HG03439 (cell line): ENCODE measurements around the gene ANKS1B.
"Not testable (repeated sequence)": the region's sequence is repeated elsewhere in the genome, so short reads cannot be mapped to it uniquely, and the experiment has no call there.

Source experiments
- ATAC-seq: cut with Tn5 transposase; IDR thresholded peaks from one replicate; pipeline ENCODE4 v1.9.1; 2021; ENCODE audit warnings: mild to moderate bottlenecking, moderate library complexity; ENCODE audit not compliant: unreplicated experiment

ANKS1B gene

DNA sequence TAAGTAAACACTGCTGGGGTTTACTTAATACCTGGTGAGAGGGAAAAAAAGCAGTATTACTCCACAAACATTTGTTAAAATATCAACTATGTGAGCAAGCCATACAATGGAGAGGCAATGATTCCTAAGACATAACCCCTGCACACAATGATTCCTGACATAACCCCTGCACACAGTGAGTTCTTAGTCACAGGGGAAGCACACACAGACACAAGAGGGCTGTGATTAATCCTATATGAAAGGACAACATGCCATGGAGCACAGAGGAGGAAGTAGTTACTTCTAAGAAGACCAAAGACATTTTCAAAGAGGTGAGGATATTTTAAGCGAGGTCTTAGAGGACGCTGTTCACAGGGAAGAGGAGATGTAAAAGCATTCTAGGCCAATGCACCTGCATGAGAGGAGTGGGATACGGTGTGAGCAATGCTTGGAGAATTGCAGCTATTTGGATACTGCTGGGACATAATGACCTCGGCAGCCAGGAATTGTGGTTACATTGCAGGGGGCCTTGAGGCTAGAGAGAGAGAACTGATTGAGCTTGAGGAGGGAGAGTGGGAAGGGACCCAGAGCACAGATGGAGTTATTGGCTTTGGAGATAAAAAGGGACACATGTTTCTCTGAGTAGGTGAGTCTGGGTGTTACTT is 1127.7 kb downstream of the ANKS1B start:
- ATAC-seq = no peak

DNA sequence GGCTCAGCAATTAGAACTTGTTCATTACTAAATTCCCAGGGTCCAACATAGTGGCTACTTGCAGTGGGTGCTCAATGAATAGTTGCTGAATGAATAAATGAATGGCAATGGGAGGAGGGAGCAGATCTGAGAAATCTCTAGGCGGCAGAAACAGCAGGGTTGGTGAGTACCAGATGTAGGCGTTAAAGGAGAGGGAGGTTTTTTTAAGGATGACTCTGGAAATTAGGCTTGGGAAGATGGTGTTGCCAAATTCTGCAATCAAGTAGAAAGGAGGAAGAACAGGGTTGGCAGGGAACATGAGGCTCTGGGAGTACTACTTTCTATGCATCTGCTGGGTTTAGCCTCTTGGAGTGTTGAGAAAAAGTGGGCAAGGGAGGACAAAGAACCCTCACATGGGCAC is 1132.6 kb downstream of the ANKS1B start:
- no peak for ATAC-seq

DNA sequence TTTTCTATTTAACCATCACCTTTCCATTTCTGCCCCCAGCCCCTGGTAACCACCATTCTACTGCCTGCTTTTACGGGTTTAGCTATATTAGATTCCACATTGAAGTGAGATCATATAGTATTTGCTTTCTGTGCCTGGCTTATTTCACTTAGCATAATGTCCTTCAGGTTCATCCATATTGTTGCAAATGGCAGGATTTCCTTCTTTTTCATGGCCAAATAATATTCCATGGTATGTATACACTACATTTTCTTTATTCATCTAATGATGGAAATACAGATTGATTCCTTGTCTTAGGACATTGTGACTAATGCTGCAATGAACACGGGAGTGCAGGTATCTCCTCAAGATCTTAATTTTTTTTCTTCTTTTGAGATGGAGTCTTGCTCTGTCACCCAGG is 1137.5 kb downstream of the ANKS1B start:
- no peak for ATAC-seq

DNA sequence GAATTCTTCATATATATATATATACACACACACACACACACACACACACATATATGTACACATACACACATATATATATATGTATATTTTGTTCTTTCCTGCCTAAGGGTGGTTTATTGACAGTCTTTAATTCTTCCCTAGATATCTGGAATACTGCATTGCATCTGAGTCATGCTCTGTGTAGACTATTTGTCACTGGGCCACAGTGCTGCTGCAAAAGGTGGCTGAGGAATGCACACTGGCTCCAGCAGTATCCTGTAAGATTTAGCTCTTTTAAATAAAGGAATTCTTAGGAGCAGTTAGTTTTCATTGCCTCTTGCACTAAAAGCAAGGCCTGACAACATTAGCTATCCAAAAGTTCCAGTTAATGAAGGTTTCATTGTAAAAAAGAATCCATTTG is 1138.8 kb downstream of the ANKS1B start:
- no peak for ATAC-seq

DNA sequence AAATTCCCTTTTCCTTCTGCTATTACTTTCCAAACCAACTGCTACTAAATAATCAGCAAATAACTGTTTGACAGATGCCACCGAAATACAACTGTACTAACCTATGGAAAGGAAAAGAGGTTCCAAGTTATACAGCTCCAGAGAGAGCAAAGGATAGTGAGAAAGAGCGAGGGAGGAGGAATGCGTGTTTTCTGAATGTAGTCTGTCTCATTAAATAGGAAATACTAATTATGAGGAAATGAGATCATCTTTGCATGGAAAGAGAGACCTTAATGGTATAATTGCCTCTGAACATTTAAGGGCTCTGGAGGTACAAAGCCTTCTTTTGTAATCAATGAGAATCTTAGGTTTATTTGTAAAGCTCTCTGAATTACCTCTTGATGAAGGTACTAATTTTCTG is 1144.4 kb downstream of the ANKS1B start:
- no peak for ATAC-seq

DNA sequence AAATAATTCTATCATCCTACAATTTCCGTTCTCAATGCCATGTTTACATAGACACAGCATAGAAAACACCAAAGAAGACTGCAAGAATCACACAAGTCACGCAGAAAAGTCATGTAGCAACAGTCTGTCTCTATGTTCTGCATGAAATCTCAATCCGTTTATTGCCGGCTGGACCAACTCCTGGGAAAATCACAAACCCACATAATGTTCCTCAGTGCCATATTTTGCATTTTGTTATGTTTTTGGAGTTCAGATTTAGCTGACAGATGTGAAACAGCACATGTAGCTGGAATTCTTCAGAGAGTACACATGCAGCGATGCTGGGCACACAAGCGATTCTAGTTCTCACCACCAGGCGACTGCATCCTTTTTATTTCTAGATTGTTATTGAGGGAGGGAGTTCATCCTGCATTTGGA is 1146.5 kb downstream of the ANKS1B start:
- ATAC-seq = no peak

DNA sequence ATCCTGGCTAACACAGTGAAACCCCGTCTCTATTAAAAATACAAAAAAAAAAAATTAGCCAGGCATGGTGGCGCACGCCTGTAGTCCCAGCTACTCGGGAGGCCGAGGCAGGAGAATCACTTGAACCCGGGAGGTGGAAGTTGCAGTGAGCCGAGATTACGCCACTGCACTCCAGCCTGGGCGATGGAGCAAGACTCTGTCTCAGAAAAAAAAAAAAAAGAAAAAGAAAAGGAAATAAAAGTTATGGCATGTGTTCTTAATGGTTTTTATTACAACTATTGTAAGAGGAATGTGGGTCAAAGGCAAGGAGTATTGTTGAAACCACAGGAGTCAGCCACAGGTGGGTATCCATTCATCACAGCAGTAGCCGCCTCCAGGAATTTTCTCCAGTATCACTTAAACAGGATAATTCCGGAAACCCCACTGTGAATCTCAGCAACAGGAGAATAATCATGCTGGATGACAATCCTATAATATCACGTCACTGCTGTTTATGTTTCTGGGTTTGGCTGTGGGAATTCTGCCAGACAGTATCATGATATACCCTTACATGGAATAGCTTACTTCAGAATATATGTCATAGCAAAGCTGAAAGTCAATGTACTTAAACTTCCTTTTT is 1147.5 kb downstream of the ANKS1B start:
- ATAC-seq = not testable (repeated sequence)

DNA sequence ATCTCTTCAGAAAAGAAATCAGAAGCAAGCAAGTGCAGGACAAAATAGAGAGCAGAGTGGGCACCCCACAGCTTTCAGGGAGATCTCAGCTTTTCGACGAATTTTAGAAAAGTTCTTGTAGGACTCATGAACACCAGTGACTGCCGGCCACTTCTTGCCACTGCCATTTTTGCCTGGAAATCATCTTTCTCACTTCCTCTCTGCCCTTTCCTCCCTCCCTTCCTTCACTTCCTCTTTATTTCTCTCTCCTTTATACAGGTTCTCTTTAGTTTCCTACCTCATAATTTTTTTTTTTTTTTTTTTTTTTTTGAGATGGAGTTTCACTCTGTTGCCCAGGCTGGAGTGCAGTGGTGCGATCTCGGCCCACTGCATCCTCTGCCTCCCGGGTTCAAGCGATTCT is 1154.1 kb downstream of the ANKS1B start:
- ATAC-seq = no peak

DNA sequence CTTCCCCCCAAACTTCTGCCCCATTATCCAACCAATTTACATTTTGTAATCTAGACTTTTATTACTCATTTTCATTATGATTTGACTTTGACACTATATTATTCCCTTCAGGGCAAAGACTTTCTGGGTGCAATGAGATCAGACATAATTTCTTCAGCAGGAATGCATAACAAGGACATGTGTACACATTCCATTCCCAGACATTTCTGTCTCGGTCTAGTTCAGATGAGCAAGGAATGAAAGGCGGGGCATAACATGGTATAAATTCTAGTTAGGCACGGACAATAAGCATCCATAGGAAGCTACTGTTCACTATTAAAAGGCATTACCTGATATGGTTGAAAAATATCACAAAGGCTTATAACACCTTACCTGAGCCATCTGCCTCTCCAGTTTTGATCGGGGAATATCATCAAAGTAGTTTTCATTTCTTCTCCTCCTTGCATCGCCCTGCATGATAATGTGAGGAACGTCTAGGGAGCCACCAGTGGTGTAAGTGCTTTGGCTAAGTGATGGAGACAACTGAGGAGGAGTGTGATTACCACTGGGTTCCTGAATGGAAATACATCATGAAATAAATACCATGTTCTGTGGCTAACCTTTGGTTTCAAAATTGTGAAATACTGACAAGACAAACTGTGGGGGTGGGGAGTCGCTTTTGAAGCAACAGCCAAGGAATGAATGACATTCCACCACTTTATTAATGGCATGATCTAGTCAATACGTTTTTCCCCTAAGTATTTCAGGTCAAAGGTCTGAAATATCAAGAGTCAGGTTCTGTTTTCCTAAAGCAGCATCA is 1155.7 kb downstream of the ANKS1B start:
- ATAC-seq = no peak

DNA sequence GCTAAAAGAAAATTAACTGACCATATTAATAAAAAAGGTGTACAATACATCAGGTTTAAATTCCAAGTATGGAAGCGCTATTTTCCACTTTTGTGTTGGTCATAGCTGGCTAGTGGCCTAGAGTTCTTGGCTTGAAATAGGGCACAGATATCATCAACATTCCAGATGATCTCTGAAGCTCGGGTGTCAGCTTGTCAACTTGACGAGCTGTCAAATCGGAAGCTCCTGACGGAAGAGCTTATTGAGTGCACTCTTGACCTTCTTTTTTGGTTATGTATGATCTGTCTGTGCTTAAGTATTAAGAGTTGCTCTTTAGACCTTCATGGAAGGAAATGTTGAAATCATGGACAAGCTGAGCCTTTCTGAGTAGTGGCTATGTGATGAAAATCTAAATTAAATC is 1161.7 kb downstream of the ANKS1B start:
- ATAC-seq = no peak

DNA sequence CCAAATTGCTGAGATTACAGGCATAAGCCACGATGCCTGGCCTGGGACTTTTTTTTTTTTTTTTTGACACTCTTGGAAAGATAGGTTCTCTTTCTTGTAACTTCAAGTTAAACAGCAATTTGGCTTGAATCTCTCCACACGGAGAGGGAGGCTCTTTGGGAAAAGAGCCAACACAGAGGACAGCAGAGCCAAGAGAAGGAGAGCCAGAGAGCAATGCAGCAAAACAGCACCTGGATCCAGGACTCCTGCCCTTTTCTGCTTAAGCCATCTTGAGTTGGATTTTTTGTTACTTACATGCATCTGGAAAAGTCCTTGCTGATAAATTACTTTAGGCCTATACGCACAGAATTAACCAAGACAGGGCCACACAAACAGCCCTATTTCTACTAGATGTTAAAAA is 1162.9 kb downstream of the ANKS1B start:
- ATAC-seq = no peak

DNA sequence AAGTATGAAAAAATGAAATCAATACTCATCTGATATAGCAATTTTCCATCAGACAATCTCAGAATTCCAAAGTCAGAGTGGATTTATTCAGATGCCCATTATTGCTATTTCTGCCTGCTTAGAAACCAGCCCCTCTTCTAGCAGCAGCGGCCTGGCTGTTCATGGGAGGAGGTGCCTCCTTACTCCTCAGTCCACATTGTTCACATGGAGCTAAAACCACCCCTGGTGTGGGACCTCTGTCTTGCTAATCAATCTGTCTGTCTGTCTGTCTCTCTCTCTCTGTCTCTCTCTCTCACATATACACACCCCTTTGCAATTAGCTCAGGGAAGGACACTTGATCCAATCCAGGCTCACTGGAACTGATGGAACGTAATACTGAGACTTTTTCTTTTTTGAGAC is 1163.5 kb downstream of the ANKS1B start:
- no peak for ATAC-seq

DNA sequence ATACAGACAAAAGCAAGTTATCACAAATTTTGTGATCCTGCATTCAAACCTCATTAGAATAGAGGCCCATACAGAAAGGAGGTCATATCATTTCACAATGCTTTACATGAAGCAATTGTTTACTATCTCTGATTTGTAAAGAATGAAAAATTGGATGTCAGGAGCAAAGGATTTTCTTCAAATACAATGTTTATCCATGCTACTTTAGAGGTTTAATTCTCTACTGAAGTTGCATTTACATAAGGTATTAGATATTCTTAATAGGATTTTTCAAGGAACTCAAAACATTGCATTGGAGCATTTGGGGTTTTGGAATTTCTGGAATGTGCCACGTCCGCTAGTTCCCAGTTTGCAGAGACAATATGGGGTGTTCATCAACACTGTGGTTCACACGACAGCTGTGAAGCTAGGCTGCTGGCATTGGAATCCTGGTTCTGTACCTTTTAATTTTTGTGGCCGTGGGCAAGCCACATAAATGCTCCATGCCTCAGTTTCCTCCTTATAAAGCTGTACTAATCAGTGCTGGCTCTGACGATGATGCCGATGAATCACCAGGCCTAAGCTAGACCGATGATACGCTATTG is 1164.8 kb downstream of the ANKS1B start:
- no peak for ATAC-seq

DNA sequence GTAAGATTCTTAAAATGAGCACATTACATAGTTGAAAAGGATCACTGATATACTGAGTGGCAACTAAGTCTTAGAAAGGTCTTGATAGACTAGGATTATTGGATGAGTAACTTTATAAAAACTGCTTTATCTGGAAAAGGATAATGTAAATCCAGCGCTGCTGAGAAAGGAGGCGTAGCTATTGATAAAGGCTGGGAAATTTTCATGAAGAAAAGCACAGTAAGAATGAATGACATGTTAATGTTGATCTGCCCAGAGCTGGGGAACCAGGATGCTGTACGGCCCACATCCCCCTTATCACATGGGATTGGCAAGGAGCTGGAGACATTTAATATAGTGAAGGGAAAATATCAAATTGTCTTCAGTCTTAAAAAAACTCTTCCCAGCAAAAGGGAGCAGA is 1165.7 kb downstream of the ANKS1B start:
- ATAC-seq = no peak

DNA sequence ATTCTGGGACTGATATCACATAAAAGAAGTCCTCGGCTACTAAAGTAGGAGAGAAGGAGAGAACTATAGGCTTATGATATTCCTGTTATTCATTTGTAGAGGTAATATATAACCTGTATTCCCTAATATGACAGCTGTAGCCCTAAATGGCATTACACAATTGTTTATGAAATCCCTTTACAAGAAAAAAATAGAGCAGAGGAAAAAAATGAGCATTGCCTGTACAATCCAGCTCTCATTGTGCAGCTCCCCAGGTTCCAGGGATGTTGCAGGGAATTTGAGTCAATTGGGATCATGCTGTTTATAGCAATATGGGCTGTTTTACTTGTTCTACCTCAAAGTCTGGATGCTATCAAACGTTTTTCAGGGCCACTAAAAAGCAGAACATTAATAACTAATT is 1166.5 kb downstream of the ANKS1B start:
- no peak for ATAC-seq

DNA sequence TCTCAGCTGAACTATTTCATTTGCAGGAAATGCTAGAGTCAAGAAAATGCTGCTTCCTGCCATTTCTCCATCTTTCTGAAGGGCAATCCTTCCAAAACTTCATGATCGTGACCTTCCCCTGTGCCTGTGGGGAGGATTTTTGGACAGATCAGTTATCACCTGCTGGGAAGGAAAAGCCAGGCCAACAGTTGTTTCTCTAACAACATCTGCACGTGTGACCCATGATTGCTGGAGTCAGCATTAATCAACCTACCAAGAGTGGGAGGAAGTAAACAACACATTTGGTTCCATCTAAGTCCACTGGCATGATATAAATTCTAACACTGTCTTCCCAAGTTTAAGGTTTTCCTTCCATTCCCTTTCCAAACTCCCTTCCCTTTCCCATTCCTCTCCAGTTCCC is 1167.0 kb downstream of the ANKS1B start:
- ATAC-seq = no peak

DNA sequence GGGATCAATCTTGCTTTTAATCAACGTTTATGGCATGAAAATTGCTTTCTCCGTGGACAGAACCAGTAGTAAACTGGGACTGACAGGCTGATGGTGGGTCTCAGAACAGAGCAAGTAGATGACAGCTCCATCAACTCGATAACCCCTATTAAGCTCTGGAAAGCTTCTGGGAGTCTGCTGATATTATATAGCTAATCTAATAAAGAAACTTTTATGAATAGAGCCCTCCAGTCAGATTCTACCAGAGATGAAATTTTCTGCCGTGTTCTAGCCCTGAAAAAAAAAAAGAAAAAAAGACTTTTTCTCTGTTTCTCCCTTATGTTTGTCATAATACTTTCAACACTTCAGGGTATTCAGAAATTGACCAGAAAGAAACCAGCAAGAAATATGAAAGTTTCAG is 1168.0 kb downstream of the ANKS1B start:
- no peak for ATAC-seq

DNA sequence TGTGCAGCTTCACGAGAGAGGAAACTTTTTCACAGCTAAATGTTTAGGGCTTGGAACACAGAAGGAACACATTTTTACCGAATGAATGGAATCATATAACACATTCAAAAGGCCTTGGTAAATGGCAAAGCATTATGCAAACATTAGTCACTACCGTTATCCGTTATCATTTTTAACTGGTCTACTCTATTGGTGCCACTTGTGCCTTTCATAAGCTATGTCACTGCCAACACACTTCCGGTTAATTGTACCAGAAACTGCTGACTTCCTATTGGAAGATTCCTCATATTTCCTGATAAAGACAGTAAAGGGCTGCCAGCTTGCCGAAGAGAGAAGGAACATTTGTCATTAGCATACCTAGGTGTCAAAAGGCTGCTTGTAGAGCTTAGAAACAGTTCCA is 1170.5 kb downstream of the ANKS1B start:
- ATAC-seq = no peak

DNA sequence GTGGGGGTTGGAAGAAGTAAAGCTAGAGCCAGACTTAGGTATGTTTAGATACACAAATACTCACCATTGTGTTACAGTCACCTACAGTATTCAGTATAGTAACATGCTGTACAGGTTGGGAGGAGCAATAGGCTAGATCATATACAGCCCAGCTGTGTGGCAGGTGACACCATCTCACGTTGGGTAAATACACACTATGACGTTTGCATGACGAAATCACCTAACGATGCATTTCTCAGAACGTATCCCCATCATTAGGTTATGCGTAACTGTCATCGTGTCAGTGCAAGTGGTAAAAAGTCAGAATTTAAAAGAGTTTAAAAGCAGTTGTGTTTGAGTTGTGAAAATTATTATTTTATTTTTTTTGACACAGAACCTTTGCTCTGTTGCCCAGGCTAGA is 1172.5 kb downstream of the ANKS1B start:
- ATAC-seq = no peak

DNA sequence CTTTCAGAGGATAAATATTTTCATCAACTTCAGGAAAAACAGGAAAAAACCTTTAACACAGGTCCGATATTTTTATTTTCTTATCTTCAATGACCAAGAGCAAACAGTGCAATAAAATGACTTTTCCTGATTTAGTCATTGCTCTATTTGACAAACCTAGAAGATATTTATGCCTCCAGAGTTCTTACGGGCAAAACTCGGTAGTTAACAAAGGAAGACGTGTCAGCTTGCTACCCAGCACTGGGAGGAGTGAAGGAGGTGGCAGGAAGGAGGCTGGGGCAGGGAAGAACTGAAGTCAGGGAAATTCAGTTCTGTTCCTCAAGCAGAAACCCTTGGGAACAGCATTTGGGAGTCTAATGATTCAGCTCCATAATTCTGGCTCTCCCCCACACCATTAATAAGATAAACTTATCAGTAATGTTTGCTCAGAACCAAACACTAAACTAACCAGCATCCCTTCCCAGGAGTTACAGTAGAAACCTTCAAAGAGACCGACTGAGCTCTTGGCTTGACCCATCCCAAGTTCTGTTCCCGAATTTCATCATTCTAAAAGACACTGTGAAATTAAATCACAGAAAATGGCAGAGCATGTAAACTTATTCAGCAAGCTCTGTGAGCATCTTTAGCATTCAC is 1176.4 kb downstream of the ANKS1B start:
- ATAC-seq = no peak

DNA sequence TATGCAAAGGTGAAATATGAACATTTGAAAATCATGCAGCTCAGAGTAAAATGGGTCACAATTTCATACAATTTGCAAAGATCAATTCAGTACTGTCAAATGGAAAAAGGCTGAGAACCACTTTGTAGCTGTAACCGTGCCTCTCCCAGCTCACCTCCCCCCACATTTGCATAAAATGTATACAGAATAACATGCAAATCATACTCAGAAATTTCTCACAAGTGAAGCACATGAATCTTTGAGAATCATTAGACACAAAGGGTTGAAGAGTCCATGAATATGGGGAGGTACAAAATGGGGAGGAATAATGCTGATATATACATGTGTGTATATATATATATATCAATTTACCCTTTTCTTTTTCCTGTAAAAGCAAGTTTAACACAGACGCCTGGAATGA is 1177.5 kb downstream of the ANKS1B start:
- ATAC-seq = no peak
